Measurements from ENCODE around the gene COQ8B.

DNA sequence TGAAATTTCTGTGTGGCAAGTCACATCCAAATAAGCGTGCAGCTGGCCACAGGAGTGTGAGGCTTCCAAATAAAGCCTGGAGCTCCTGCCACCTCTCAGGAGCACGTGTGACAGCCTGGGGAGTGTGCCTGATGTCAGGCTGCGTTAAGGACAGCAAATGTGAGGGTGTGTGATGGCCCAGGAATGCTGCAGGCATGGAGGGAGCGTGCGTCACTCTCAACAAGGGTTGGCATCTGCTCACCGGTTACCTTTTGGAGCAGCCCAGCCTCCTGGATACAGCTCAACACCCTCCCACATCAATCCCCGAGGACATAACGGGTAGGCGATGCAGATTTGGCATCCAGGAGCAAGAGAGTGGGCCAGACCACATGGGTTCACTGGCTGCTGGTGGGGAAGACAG is 45.3 kb downstream of the COQ8B start:
- TF ChIP-seq, protein P1, sequence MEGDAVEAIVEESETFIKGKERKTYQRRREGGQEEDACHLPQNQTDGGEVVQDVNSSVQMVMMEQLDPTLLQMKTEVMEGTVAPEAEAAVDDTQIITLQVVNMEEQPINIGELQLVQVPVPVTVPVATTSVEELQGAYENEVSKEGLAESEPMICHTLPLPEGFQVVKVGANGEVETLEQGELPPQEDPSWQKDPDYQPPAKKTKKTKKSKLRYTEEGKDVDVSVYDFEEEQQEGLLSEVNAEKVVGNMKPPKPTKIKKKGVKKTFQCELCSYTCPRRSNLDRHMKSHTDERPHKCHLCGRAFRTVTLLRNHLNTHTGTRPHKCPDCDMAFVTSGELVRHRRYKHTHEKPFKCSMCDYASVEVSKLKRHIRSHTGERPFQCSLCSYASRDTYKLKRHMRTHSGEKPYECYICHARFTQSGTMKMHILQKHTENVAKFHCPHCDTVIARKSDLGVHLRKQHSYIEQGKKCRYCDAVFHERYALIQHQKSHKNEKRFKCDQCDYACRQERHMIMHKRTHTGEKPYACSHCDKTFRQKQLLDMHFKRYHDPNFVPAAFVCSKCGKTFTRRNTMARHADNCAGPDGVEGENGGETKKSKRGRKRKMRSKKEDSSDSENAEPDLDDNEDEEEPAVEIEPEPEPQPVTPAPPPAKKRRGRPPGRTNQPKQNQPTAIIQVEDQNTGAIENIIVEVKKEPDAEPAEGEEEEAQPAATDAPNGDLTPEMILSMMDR (IDR thresholded peaks at IDR 0.05), result no peak
- TF ChIP-seq POLR2AphosphoS5 (IDR thresholded peaks at IDR 0.05), result no peak
